Measurements from ENCODE around the gene ELOB.

- TF ChIP-seq CTCF (IDR thresholded peaks at IDR 0.05; ENCODE audit: control extremely low read depth in 1 of 3, insufficient read depth in 1 of 3, low read depth in 1 of 3, low read length in 3 of 3) (no peak), SIN3A (conservative IDR thresholded peaks at IDR 0.05 in 1 of 2, IDR thresholded peaks at IDR 0.05 in 1 of 2; ENCODE audit: low read depth in 1 of 2, low read length in 2 of 2) (no peak)
These were observed 27.1 kb downstream of the ELOB start for GRCh38 chr16:2749936-2750335.
